C4-2B (cell line): Measurements from ENCODE around the gene CREBL2.

Experiments used
- ZFX ChIP-seq: fragments of 450-650 bp; IDR thresholded peaks from 2 replicates; pipeline ENCODE4 v1.6.1; 2017
- TF ChIP-seq, protein P1 (sequence below): fragments of 450-650 bp; conservative IDR thresholded peaks from 2 replicates; pipeline ENCODE4 v1.5.1; 2017; ENCODE audit warnings: mild to moderate bottlenecking

DNA sequence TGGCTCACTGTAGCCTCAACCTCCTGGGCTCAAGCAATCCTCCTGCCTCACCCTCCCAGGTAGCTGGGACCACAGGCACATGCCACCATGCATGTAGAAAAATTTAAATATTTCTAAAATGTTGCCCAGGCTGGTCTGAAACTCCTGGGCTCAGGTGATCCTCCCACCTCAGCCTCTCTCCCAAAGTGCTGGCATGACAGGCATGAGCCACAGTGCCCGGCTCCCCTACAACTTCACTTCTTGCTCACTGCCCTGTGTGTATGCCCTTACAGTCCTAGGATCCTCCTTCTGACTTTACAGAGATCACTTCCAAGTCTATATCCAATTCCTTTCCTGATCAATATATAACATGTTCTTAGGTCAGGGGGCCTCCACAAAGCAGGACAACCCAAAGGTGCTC, 23.8 kb upstream of the CREBL2 start:
- TF ChIP-seq, protein P1, sequence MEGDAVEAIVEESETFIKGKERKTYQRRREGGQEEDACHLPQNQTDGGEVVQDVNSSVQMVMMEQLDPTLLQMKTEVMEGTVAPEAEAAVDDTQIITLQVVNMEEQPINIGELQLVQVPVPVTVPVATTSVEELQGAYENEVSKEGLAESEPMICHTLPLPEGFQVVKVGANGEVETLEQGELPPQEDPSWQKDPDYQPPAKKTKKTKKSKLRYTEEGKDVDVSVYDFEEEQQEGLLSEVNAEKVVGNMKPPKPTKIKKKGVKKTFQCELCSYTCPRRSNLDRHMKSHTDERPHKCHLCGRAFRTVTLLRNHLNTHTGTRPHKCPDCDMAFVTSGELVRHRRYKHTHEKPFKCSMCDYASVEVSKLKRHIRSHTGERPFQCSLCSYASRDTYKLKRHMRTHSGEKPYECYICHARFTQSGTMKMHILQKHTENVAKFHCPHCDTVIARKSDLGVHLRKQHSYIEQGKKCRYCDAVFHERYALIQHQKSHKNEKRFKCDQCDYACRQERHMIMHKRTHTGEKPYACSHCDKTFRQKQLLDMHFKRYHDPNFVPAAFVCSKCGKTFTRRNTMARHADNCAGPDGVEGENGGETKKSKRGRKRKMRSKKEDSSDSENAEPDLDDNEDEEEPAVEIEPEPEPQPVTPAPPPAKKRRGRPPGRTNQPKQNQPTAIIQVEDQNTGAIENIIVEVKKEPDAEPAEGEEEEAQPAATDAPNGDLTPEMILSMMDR, result no peak
- no peak for TF ChIP-seq ZFX
